ENCODE data around the gene ANKS1B.

Gene ANKS1B

GRCh38 chr12:98724384-98725155 lies 1260.2 kb downstream of the ANKS1B start:
- DNase-seq (ENCODE audit: low spot score): no peak

GRCh38 chr12:98721204-98721702 lies 1263.5 kb downstream of the ANKS1B start:
- DNase-seq (ENCODE audit: low spot score): no peak

GRCh38 chr12:98719515-98720504 lies 1264.9 kb downstream of the ANKS1B start:
- no peak for DNase-seq (ENCODE audit: low spot score)

- DNase-seq (ENCODE audit: low spot score): no peak
Observed at GRCh38 chr12:98714426-98714825, 1270.3 kb downstream of the ANKS1B start.

GRCh38 chr12:98709022-98709421 lies 1275.7 kb downstream of the ANKS1B start:
- no peak for DNase-seq (ENCODE audit: low spot score)

GRCh38 chr12:98701166-98701565 lies 1283.6 kb downstream of the ANKS1B start:
- DNase-seq (ENCODE audit: low spot score): no peak

GRCh38 chr12:98699586-98699985 lies 1285.2 kb downstream of the ANKS1B start:
- DNase-seq (ENCODE audit: low spot score): no peak

- peak; percentile 34 for DNase-seq (ENCODE audit: low spot score)
Observed at GRCh38 chr12:98698603-98699463, 1285.9 kb downstream of the ANKS1B start.

GRCh38 chr12:98697209-98697608 lies 1287.5 kb downstream of the ANKS1B start:
- DNase-seq (ENCODE audit: low spot score): no peak

- DNase-seq (ENCODE audit: low spot score): no peak
Observed at GRCh38 chr12:98696036-98696646, 1288.6 kb downstream of the ANKS1B start.

GRCh38 chr12:98691351-98691750 lies 1293.4 kb downstream of the ANKS1B start:
- no peak for DNase-seq (ENCODE audit: low spot score)

- DNase-seq (ENCODE audit: low spot score): no peak
Observed at GRCh38 chr12:98686603-98687002, 1298.1 kb downstream of the ANKS1B start.

All from hepatic stellate cell (primary cell).